BJ (cell line): ENCODE measurements around the gene EID3. TPM values are rescaled to one million over a fixed set of nuclear protein-coding genes. Genes with fewer than 3 reads are reported as not detected.

Experiments used
- CTCF ChIA-PET: fragments of 350-600 bp; formaldehyde crosslinking; extraction: SDS; loops from one replicate; lab custom pipeline; 2021; ENCODE audit warnings: antibody characterized with exemption, inconsistent platforms; lab: Yijun Ruan, JAX
- POLR2A ChIA-PET: fragments of 300-600 bp; sonication (Branson Sonifier 250); formaldehyde crosslinking; extraction: SDS; loops from one replicate; lab custom pipeline; 2021; ENCODE audit warnings: antibody characterized with exemption; lab: Charles Lee
- DNase-seq: peaks from one replicate; pipeline ENCODE4 v3.0.0-alpha.2; 2011; ENCODE audit warnings: low read depth
- H3K27me3 ChIP-seq: 2 replicates; pipeline ENCODE4 v1.6.0; 2011; ENCODE audit warnings: low read length; ENCODE audit not compliant: control insufficient read depth, insufficient read depth
- H3K36me3 ChIP-seq: 2 replicates; pipeline ENCODE4 v1.5.1; 2011; ENCODE audit warnings: low read length; ENCODE audit not compliant: control insufficient read depth, insufficient read depth
- H3K4me3 ChIP-seq: 2 replicates; pipeline ENCODE4 v1.5.1; 2011; ENCODE audit warnings: low read depth, mild to moderate bottlenecking, control low read depth, low read length
- polyA plus RNA-seq: library from polyadenylated mRNA; depleted of rRNA; stranded (reverse); fragments of >200 nt; gene quantifications from 2 replicates; pipeline ENCODE4 v1.2.3, GENCODE V29; 2011
- TF ChIP-seq, protein P1 (sequence below): IDR thresholded peaks from 2 replicates; pipeline ENCODE4 v1.5.1; 2011; ENCODE audit warnings: low read depth, mild to moderate bottlenecking, control low read depth, inconsistent platforms, low read length, moderate library complexity; ENCODE audit not compliant: insufficient read depth

The EID3 gene
- polyA plus RNA-seq, 1 experiment = 2.0 TPM

DNA sequence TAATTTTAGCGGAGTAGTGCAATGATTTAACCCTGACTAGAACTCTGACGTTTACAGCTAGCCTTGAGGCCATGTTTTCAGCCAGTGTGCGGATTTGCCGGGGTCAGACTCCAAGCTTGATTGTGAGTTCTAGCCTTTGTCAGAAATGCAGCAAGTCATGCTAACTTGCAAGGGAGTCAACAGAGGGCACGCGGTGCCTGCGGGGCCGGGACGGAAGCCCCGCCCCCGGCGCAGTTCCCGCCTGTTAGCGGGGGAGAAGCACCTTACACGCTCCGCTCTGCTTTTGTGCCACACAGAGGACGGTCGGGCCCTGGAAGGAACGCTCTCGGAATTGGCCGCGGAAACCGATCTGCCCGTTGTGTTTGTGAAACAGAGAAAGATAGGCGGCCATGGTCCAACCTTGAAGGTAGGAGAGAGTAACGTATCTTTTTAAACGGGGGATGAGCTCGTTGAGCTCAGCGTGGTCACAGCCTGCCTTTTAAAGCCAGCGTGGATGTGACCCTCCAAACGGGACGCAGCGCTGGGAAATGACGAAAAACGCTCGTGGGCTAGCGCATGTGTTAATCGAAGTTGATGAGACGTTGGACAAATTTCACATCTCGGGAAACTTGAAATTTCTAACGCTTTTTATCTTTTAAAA lies 14.8 kb upstream of the EID3 start:
- ChIA-PET CTCF (interaction anchor here (0.9 to 1.4 kb wide), 6 partner anchors 11 to 180 kb away, joined by 3 to 4 read pairs (median 4); partner anchors contain the start of gene EID3), POLR2A (interaction anchor here (0.6 to 0.7 kb wide), 3 partner anchors 98 to 1959 kb away, joined by 3 to 4 read pairs (median 3); no protein-coding TSS in a partner anchor)
- no peak for DNase-seq
- Histone ChIP-seq H3K27me3 (no peaks in the 10 kb centered on the region), H3K4me3 (peak overlapping the region; percentile 91), H3K36me3 (peaks cover 9% of the 10 kb centered on the region)
- TF ChIP-seq, protein P1, sequence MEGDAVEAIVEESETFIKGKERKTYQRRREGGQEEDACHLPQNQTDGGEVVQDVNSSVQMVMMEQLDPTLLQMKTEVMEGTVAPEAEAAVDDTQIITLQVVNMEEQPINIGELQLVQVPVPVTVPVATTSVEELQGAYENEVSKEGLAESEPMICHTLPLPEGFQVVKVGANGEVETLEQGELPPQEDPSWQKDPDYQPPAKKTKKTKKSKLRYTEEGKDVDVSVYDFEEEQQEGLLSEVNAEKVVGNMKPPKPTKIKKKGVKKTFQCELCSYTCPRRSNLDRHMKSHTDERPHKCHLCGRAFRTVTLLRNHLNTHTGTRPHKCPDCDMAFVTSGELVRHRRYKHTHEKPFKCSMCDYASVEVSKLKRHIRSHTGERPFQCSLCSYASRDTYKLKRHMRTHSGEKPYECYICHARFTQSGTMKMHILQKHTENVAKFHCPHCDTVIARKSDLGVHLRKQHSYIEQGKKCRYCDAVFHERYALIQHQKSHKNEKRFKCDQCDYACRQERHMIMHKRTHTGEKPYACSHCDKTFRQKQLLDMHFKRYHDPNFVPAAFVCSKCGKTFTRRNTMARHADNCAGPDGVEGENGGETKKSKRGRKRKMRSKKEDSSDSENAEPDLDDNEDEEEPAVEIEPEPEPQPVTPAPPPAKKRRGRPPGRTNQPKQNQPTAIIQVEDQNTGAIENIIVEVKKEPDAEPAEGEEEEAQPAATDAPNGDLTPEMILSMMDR = no peak

DNA sequence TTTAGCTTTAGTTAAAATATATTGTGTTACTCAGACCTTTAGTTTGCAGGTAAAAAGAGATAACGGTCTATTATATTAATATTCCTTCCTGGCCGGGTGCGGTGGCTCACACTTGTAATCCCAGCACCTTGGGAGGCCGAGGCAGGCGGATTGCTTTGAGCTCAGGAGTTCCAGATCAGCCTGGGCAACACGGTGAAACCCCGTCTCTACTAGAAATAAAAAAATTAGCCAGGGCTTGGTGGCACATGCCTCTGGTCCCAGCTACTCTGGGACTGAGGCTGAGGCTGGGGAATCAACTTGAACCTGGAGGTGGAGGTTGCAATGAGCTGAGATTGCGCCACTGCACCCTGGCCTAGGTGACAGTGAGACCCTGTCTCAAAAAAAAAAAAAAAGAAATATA lies 13.2 kb upstream of the EID3 start:
- peaks cover 10% of the 10 kb centered on the region for H3K36me3 ChIP-seq

DNA sequence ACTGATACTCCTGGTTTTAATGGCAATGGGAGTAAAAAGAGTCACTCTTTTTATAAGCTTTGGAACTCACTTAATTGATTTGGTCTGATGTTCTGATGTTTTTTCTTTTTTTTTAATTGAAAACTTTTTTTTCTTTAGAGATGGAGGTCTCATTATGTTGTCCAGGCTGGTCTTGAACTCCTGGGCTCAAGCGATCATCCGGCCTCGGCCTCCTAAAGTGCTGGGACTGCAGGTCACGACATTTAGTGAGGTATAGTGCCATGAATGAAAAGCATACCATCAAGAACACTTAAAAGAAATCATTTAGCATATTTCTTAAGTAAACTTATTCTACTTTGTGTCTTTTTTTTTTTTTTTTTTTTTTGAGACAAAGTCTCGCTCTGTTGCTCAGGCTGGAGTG lies 12.7 kb upstream of the EID3 start:
- TF ChIP-seq, protein P1 = no peak
- Histone ChIP-seq H3K4me3 (0 out of 2 replicates have a peak overlapping the region, but pooled peaks have one; percentile 15), H3K36me3 (peaks cover 10% of the 10 kb centered on the region), H3K27me3 (no peaks in the 10 kb centered on the region)
- no peak for DNase-seq
- CTCF ChIA-PET = interaction anchor here (1.0 to 1.3 kb wide), 2 partner anchors 73 to 92 kb away, joined by 3 read pairs; no protein-coding TSS in a partner anchor
- POLR2A ChIA-PET = no interaction called here

More for the DNA sequence above, 13.2 kb upstream of the EID3 start:
- TF ChIP-seq, protein P1 = no peak
- DNase-seq = no peak
- peak overlapping the region; percentile 91 for H3K4me3 ChIP-seq
- POLR2A ChIA-PET = interaction anchor here (0.8 kb wide), 1 partner anchor 113 kb away, joined by 3 read pairs; no protein-coding TSS in a partner anchor
- CTCF ChIA-PET = interaction anchor here (0.9 to 1.3 kb wide), 2 partner anchors 72 to 85 kb away, joined by 3 to 4 read pairs; no protein-coding TSS in a partner anchor
- H3K27me3 ChIP-seq = no peaks in the 10 kb centered on the region

DNA sequence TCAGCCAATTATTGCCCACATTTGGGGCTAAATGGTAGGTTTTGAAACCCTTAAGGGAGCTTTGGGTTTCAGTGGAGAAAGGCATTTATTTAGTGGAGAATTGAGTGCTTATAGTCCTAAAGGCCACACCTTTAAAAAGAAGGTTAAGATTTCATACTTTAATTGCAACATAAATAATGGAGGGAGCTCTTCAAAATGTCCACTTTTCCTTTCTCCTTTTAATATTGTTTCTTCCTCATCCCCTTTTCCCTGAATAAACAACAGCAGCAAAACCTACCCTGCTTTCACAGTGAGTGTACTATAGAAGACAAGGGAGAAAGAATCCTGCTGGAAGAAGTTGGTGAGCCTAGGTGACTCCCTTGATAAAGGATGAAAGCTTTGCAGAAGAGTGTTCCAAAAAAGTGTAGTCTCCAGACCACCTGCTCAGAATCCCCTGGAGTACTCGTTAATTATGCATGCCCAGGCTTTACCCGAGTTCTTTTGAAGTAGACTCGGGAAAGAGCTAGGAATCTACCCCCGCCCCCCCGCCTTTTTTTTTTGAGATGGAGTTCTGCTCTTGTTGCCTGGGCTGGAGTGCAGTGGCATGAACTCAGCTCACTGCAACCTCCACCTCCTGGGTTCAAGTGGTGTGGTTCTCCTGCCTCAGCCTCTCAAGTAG lies 11.5 kb upstream of the EID3 start:
- ChIA-PET POLR2A (no interaction called here), CTCF (interaction anchor here (1.1 kb wide), 1 partner anchor 74 kb away, joined by 3 read pairs; no protein-coding TSS in a partner anchor)
- H3K4me3 ChIP-seq = no peak overlapping the region
- no peaks in the 10 kb centered on the region for H3K27me3 ChIP-seq
- peaks cover 16% of the 10 kb centered on the region for H3K36me3 ChIP-seq
- DNase-seq = no peak
- TF ChIP-seq, protein P1 = no peak
